HG03575 (cell line): Measurements from ENCODE around the gene TPO.

Source experiments
- ATAC-seq: cut with Tn5 transposase; IDR thresholded peaks from one replicate; pipeline ENCODE4 v1.9.1; 2021; ENCODE audit not compliant: unreplicated experiment, insufficient number of reproducible peaks, low FRiP score; ENCODE audit errors: extremely low read depth

Gene TPO

GRCh38 chr2:1586251-1586922 lies 173.1 kb downstream of the TPO start:
- ATAC-seq: no peak

GRCh38 chr2:1586923-1587840 lies 173.9 kb downstream of the TPO start:
- ATAC-seq: no peak

GRCh38 chr2:1588051-1588977 lies 175.1 kb downstream of the TPO start:
- no peak for ATAC-seq

- no peak for ATAC-seq
Observed at GRCh38 chr2:1588978-1589621, 175.8 kb downstream of the TPO start.

GRCh38 chr2:1590596-1591460 lies 177.6 kb downstream of the TPO start:
- no peak for ATAC-seq

GRCh38 chr2:1591461-1591770 lies 178.2 kb downstream of the TPO start:
- no peak for ATAC-seq
